HUES48 (cell line): ENCODE results near the gene ZBTB21.
"Not testable (repeated sequence)": the region's sequence is repeated elsewhere in the genome, so short reads cannot be mapped to it uniquely, and the experiment has no call there.

Experiments used
- H3K27ac ChIP-seq: one replicate; pipeline ENCODE4 v1.7.0; 2013; ENCODE audit warnings: low read depth, low read length, inconsistent platforms
- H3K27me3 ChIP-seq: 2 replicates; pipeline ENCODE4 v1.6.1; 2013; ENCODE audit warnings: mild to moderate bottlenecking, low read length; ENCODE audit not compliant: control insufficient read depth, insufficient read depth
- H3K36me3 ChIP-seq: 2 replicates; pipeline ENCODE4 v1.6.1; 2013; ENCODE audit warnings: low read length; ENCODE audit not compliant: control insufficient read depth, insufficient read depth
- H3K4me1 ChIP-seq: 2 replicates; pipeline ENCODE4 v1.6.1; 2013; ENCODE audit warnings: mild to moderate bottlenecking, low read length; ENCODE audit not compliant: control insufficient read depth, insufficient read depth
- H3K4me3 ChIP-seq: 2 replicates; pipeline ENCODE4 v1.5.1; 2013; ENCODE audit warnings: mild to moderate bottlenecking, low read depth, low read length
- H3K9ac ChIP-seq: 2 replicates; pipeline ENCODE4 v1.6.1; 2013; ENCODE audit warnings: mild to moderate bottlenecking, low read depth, low read length, moderate library complexity
- H3K9me3 ChIP-seq: 2 replicates; pipeline ENCODE4 v1.6.1; 2013; ENCODE audit warnings: low read length; ENCODE audit not compliant: control insufficient read depth, insufficient read depth

The ZBTB21 gene

DNA sequence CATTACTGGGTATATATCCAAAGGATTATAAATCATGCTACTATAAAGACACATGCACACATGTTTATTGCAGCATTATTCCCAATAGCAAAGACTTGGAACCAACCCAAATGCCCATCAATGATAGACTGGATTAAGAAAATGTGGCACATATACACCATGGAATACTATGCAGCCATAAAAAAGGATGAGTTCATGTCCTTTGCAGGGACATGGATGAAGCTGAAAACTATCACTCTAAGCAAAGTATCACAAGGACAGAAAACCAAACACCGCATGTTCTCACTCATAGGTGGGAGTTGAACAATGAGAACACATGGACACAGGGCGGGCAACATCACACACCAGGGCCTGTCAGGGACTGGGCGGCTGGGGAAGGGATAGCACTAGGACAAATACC, 60.5 kb downstream of the ZBTB21 start:
- H3K9ac ChIP-seq, H3K9me3 ChIP-seq, H3K36me3 ChIP-seq, H3K27ac ChIP-seq, H3K4me3 ChIP-seq: not testable (repeated sequence)
- peaks cover 33% of the 10 kb centered on the region for H3K4me1 ChIP-seq
- H3K27me3 ChIP-seq = peaks cover 21% of the 10 kb centered on the region

DNA sequence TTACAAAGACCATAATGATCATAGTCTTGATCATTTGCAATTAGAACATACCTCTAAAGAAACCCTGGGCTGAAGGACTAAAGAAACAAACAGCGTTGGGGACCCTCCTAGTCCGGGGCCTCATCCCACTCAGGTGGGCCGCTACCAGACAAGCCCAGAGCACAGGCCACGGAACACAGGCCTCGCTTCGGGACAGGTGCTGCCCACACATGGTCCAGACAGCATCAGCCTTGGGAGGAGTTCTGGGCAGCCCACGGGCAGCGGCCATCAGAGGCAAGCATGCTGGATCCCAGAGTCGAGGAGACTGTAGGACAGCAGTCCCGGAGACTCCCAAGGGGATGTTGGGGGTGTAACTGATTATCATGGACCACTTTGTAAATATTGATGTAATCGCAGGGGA, 61.3 kb downstream of the ZBTB21 start:
- peaks cover 21% of the 10 kb centered on the region for H3K27me3 ChIP-seq

DNA sequence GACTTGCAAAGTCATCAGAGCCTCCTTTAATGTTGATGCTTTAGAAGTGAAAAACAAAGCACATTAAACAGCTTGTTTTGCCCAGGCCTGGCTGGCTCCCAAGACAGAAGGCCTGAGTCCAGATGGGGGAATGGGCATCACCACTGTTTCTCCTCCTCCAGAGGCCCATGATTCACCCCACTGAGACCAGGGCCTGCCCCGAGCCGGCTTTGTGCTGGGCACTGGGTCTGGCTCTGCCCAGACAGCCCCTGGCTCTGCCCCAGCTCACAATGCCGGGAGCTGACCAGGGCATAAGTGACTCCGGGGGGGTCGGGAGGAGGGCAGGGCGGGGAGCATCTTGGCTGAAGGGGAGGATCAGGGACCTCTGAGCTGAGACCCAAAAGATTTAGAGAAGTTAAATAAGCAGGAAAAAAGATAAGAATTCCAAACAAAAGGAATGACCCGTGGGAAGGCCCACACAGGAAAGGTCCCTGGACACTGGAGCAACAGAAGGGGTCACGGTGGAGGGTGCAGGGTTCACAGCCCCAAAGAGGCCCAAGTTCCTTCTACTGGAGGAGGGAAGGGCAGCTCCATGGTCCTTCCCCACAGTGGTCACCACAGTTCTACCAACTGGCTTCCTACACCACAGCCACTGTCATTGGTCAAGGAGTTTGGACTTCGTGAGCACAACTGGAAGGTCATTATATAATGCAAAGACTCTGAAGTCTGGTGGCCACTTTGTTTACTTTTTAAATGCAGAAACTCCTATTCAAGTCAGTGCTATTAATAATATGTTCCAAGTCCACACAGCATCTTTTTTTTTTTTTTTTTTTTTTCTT, 61.9 kb downstream of the ZBTB21 start:
- Histone ChIP-seq H3K36me3 (no peaks in the 10 kb centered on the region), H3K27me3 (peaks cover 21% of the 10 kb centered on the region), H3K27ac (no peak overlapping the region), H3K9ac (no peak overlapping the region), H3K4me1 (peaks cover 33% of the 10 kb centered on the region), H3K4me3 (no peak overlapping the region), H3K9me3 (no peaks in the 10 kb centered on the region)

More for the DNA sequence above, 61.3 kb downstream of the ZBTB21 start:
- Histone ChIP-seq H3K27ac (no peak overlapping the region), H3K4me3 (no peak overlapping the region), H3K9me3 (no peaks in the 10 kb centered on the region), H3K36me3 (no peaks in the 10 kb centered on the region), H3K4me1 (peaks cover 33% of the 10 kb centered on the region), H3K9ac (no peak overlapping the region)

GRCh38 chr21:41945982-41946381, 64.2 kb downstream of the ZBTB21 start:
- H3K4me3 ChIP-seq = no peak overlapping the region
- no peaks in the 10 kb centered on the region for H3K27me3 ChIP-seq
- H3K27ac ChIP-seq = no peak overlapping the region
- H3K4me1 ChIP-seq = peaks cover 15% of the 10 kb centered on the region
- no peaks in the 10 kb centered on the region for H3K9me3 ChIP-seq
- no peaks in the 10 kb centered on the region for H3K36me3 ChIP-seq
- H3K9ac ChIP-seq = no peak overlapping the region

DNA sequence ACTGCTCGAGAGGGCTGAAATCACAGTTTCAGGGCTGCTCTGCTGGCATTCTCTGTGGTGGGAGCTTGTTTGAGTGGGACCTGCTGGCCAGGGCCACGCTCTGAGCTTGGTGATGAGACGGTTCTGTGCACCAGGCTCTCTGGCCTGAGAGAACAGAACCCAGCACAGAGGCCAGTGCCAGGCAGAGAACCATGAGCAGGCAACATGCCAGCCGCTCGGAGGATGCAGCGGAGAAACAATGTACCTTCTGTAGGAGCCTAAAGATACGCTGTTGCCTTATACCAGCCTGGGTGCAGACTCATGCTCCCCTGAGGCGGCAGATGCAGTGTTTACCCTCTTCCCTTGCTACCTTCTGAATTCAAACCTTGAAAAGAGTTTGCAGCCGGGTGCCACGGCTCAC, 66.3 kb downstream of the ZBTB21 start:
- no peaks in the 10 kb centered on the region for H3K36me3 ChIP-seq
- H3K27me3 ChIP-seq = no peaks in the 10 kb centered on the region
- H3K4me3 ChIP-seq = no peak overlapping the region
- no peaks in the 10 kb centered on the region for H3K9me3 ChIP-seq
- no peak overlapping the region for H3K27ac ChIP-seq
- H3K4me1 ChIP-seq = 0 out of 2 replicates have a peak, but pooled peaks cover 5% of the 10 kb centered on the region
- H3K9ac ChIP-seq = no peak overlapping the region

DNA sequence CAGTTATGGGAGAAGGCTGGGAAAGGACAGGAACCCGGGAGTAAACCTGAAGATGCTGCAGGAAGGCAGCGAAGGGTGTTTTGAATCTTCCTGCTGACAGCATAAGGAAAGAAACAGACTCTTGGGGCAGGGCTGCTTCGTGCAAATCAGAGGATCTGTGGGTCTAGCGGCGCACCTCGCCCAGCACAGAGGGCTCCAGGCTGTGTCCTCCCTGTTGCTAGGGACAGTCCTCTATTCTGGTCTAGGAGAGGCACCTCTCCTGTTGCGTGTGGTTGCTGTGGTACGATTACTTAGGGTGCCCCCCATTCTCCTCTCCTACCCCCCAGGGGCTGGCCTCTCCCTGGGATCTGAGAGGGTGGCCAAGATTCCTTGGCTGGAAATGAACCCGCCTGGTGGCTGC, 67.7 kb downstream of the ZBTB21 start:
- Histone ChIP-seq H3K27ac (no peak overlapping the region), H3K27me3 (no peaks in the 10 kb centered on the region), H3K9ac (no peak overlapping the region), H3K4me1 (no peaks in the 10 kb centered on the region), H3K9me3 (no peaks in the 10 kb centered on the region), H3K36me3 (no peaks in the 10 kb centered on the region), H3K4me3 (no peak overlapping the region)

GRCh38 chr21:41941941-41942340, 68.2 kb downstream of the ZBTB21 start:
- Histone ChIP-seq H3K27ac (no peak overlapping the region), H3K4me3 (no peak overlapping the region)

DNA sequence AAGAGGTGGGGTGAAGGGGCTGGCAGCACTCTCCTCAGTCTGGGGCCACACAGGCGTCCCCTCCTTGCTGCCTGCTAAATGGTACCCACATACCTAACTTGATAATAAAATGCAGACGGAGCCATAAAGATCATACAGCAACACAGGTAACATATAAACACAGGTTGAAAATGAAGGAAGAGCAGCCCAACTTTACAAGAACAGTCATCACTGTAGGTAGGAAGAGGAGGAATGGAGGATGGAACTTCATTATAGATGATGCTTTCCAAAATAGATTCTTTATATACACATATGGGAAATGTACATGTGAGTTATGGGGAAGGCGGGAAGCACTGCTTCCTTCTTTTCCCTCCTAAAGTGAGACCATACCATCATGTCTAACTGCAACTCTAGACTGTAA, 69.7 kb downstream of the ZBTB21 start:
- no peak overlapping the region for H3K9ac ChIP-seq
- H3K9me3 ChIP-seq = no peaks in the 10 kb centered on the region
- H3K27me3 ChIP-seq = no peaks in the 10 kb centered on the region
- no peaks in the 10 kb centered on the region for H3K36me3 ChIP-seq
- H3K4me3 ChIP-seq = no peak overlapping the region
- no peak overlapping the region for H3K27ac ChIP-seq
- no peaks in the 10 kb centered on the region for H3K4me1 ChIP-seq

More at GRCh38 chr21:41941941-41942340, 68.2 kb downstream of the ZBTB21 start:
- Histone ChIP-seq H3K36me3 (no peaks in the 10 kb centered on the region), H3K9me3 (no peaks in the 10 kb centered on the region), H3K4me1 (no peaks in the 10 kb centered on the region), H3K9ac (no peak overlapping the region), H3K27me3 (no peaks in the 10 kb centered on the region)

GRCh38 chr21:41939391-41939790, 70.8 kb downstream of the ZBTB21 start:
- no peak overlapping the region for H3K4me3 ChIP-seq
- H3K4me1 ChIP-seq = no peaks in the 10 kb centered on the region
- H3K9ac ChIP-seq = no peak overlapping the region
- no peaks in the 10 kb centered on the region for H3K36me3 ChIP-seq
- H3K27me3 ChIP-seq = no peaks in the 10 kb centered on the region
- H3K27ac ChIP-seq = no peak overlapping the region
- no peaks in the 10 kb centered on the region for H3K9me3 ChIP-seq
